Nephron (organoid): ENCODE measurements around the gene PCDH9.
A peak's percentile ranks its signal among the peaks of the same experiment; 100 is the strongest.

Experiments used
- H3K27ac Mint-ChIP-seq, 3 experiments: 2 replicates each; pipeline ENCODE4 v1.8.0; 2020; ENCODE audit warnings: mixed read lengths in 3 of 3, mild to moderate bottlenecking in 2 of 3, moderate library complexity in 1 of 3
- H3K27me3 Mint-ChIP-seq: 2 replicates; pipeline ENCODE4 v1.8.0; 2021; ENCODE audit warnings: low read depth, mild to moderate bottlenecking, moderate library complexity, mixed read lengths
- H3K36me3 Mint-ChIP-seq: 2 replicates; pipeline ENCODE4 v1.8.0; 2020; ENCODE audit warnings: low read depth, mixed read lengths
- H3K4me1 Mint-ChIP-seq: 2 replicates; pipeline ENCODE4 v1.8.0; 2020; ENCODE audit warnings: mixed read lengths
- H3K4me3 Mint-ChIP-seq, 3 experiments: 2 replicates each; pipeline ENCODE4 v1.8.0; 2020; ENCODE audit warnings: mild to moderate bottlenecking in 3 of 3, mixed read lengths in 3 of 3, moderate library complexity in 2 of 3
- H3K9me3 Mint-ChIP-seq: 2 replicates; pipeline ENCODE4 v1.8.0; 2020; ENCODE audit warnings: mixed read lengths
- CTCF ChIP-seq, 3 experiments: fragments of 200-600 bp; sonication (generic); IDR thresholded peaks; one replicate each; pipeline ENCODE4 v1.5.0; 2021; ENCODE audit warnings: antibody characterized with exemption in 3 of 3; ENCODE audit not compliant: unreplicated experiment in 3 of 3

Gene PCDH9

GRCh38 chr13:67094952-67095351 lies 135.2 kb downstream of the PCDH9 start:
- H3K9me3 Mint-ChIP-seq, result no peaks in the 10 kb centered on the region
- TF ChIP-seq CTCF (IDR thresholded peaks at IDR 0.05; ENCODE audit: unreplicated experiment in 3 of 3), result no peak
- peak overlapping the region in 1 of 3 experiments; percentile 61 for H3K27ac Mint-ChIP-seq
- no peaks in the 10 kb centered on the region for H3K36me3 Mint-ChIP-seq
- no peak overlapping the region for H3K4me3 Mint-ChIP-seq
- H3K4me1 Mint-ChIP-seq, result peaks cover 12% of the 10 kb centered on the region
- H3K27me3 Mint-ChIP-seq, result no peaks in the 10 kb centered on the region

GRCh38 chr13:67094078-67094477 lies 136.1 kb downstream of the PCDH9 start:
- TF ChIP-seq CTCF (IDR thresholded peaks at IDR 0.05; ENCODE audit: unreplicated experiment in 3 of 3), result no peak
- Mint-ChIP-seq H3K27me3 (no peaks in the 10 kb centered on the region), H3K4me1 (peaks cover 12% of the 10 kb centered on the region), H3K36me3 (no peaks in the 10 kb centered on the region), H3K27ac (no peak overlapping the region), H3K4me3 (no peak overlapping the region), H3K9me3 (no peaks in the 10 kb centered on the region)

- H3K27ac Mint-ChIP-seq, result no peak overlapping the region
- H3K4me3 Mint-ChIP-seq, result no peak overlapping the region
- no peak for TF ChIP-seq CTCF (IDR thresholded peaks at IDR 0.05; ENCODE audit: unreplicated experiment in 3 of 3)
- no peaks in the 10 kb centered on the region for H3K9me3 Mint-ChIP-seq
- no peaks in the 10 kb centered on the region for H3K27me3 Mint-ChIP-seq
- peaks cover 24% of the 10 kb centered on the region for H3K4me1 Mint-ChIP-seq
- no peaks in the 10 kb centered on the region for H3K36me3 Mint-ChIP-seq
These were observed 138.5 kb downstream of the PCDH9 start for GRCh38 chr13:67091603-67092002.

- Mint-ChIP-seq H3K36me3 (no peaks in the 10 kb centered on the region), H3K4me1 (peaks cover 30% of the 10 kb centered on the region), H3K9me3 (no peaks in the 10 kb centered on the region), H3K4me3 (no peak overlapping the region), H3K27ac (peak overlapping the region in 2 of 3 experiments; percentile 12 to 21), H3K27me3 (no peaks in the 10 kb centered on the region)
- TF ChIP-seq CTCF (IDR thresholded peaks at IDR 0.05; ENCODE audit: unreplicated experiment in 3 of 3), result no peak
These were observed 139.3 kb downstream of the PCDH9 start for GRCh38 chr13:67090856-67091255.

- no peaks in the 10 kb centered on the region for H3K36me3 Mint-ChIP-seq
- peaks cover 20% of the 10 kb centered on the region for H3K4me1 Mint-ChIP-seq
- H3K4me3 Mint-ChIP-seq, result peak overlapping the region in 1 of 3 experiments; percentile 27
- TF ChIP-seq CTCF (IDR thresholded peaks at IDR 0.05; ENCODE audit: unreplicated experiment in 3 of 3), result no peak
- no peaks in the 10 kb centered on the region for H3K27me3 Mint-ChIP-seq
- H3K27ac Mint-ChIP-seq, result peak overlapping the region; percentile 74 to 82 (median 78)
- H3K9me3 Mint-ChIP-seq, result no peaks in the 10 kb centered on the region
These were observed 142.6 kb downstream of the PCDH9 start for GRCh38 chr13:67087527-67087926.

GRCh38 chr13:67086260-67086659 lies 143.9 kb downstream of the PCDH9 start:
- no peaks in the 10 kb centered on the region for H3K9me3 Mint-ChIP-seq
- no peaks in the 10 kb centered on the region for H3K27me3 Mint-ChIP-seq
- no peaks in the 10 kb centered on the region for H3K36me3 Mint-ChIP-seq
- no peak overlapping the region for H3K4me3 Mint-ChIP-seq
- H3K27ac Mint-ChIP-seq, result peak overlapping the region in 2 of 3 experiments; percentile 23 to 82
- TF ChIP-seq CTCF (IDR thresholded peaks at IDR 0.05; ENCODE audit: unreplicated experiment in 3 of 3), result no peak
- H3K4me1 Mint-ChIP-seq, result peaks cover 17% of the 10 kb centered on the region
